Duodenal mucosa (tissue), 2 donors: ENCODE measurements around the gene ZNF584.
A peak's percentile ranks its signal among the peaks of the same experiment; 100 is the strongest.
"Not testable (repeated sequence)": the region's sequence is repeated elsewhere in the genome, so short reads cannot be mapped to it uniquely, and the experiment has no call there.

Source experiments
- H3K27ac ChIP-seq: one replicate; pipeline ENCODE4 v1.7.0; 2013; ENCODE audit warnings: low read depth, low read length
- H3K27me3 ChIP-seq, 2 donors: one replicate each; pipeline ENCODE4 v1.7.0; 2013; ENCODE audit warnings: low read length in 2 of 2, control low read depth in 1 of 2; ENCODE audit not compliant: insufficient read depth in 2 of 2, control insufficient read depth in 1 of 2
- H3K36me3 ChIP-seq, 2 donors: one replicate each; pipeline ENCODE4 v1.7.0; 2013; ENCODE audit warnings: low read length in 2 of 2, control low read depth in 1 of 2; ENCODE audit not compliant: insufficient read depth in 2 of 2, control insufficient read depth in 1 of 2
- H3K4me1 ChIP-seq, 2 donors: one replicate each; pipeline ENCODE4 v1.7.0; 2013; ENCODE audit warnings: low read length in 2 of 2, control low read depth in 1 of 2; ENCODE audit not compliant: insufficient read depth in 2 of 2, control insufficient read depth in 1 of 2
- H3K4me3 ChIP-seq, 2 donors: one replicate each; pipeline ENCODE4 v1.7.0; 2013; ENCODE audit warnings: low read length in 2 of 2, low read depth in 1 of 2
- H3K9ac ChIP-seq, 2 donors: one replicate each; pipeline ENCODE4 v1.7.0; 2013; ENCODE audit warnings: low read length in 2 of 2, low read depth in 1 of 2
- H3K9me3 ChIP-seq, 2 donors: one replicate each; pipeline ENCODE4 v1.7.0; 2013; ENCODE audit warnings: low read length in 2 of 2, control low read depth in 1 of 2; ENCODE audit not compliant: control insufficient read depth in 1 of 2

The ZNF584 gene

GRCh38 chr19:58396691-58397532 is 11.5 kb upstream of the ZNF584 start:
- Histone ChIP-seq H3K36me3 (peaks cover 26 to 28% of the 10 kb centered on the region in 2 donors), H3K27me3 (peaks cover 24 to 25% of the 10 kb centered on the region in 2 donors), H3K9me3 (no peaks in the 10 kb centered on the region), H3K4me3 (no peak overlapping the region), H3K9ac (no peak overlapping the region), H3K27ac (no peak overlapping the region), H3K4me1 (peaks cover 0 to 15% of the 10 kb centered on the region in 2 donors)

GRCh38 chr19:58397533-58398037 is 10.9 kb upstream of the ZNF584 start:
- Histone ChIP-seq H3K4me3 (no peak overlapping the region), H3K9me3 (no peaks in the 10 kb centered on the region), H3K4me1 (peaks cover 0 to 17% of the 10 kb centered on the region in 2 donors), H3K27ac (no peak overlapping the region), H3K36me3 (peaks cover 26 to 27% of the 10 kb centered on the region in 2 donors), H3K27me3 (peaks cover 24 to 25% of the 10 kb centered on the region in 2 donors), H3K9ac (no peak overlapping the region)

- no peak overlapping the region for H3K4me3 ChIP-seq
- H3K27me3 ChIP-seq = peaks cover 24 to 25% of the 10 kb centered on the region in 2 donors
- H3K9me3 ChIP-seq = no peaks in the 10 kb centered on the region
- H3K36me3 ChIP-seq = peaks cover 21 to 22% of the 10 kb centered on the region in 2 donors
- H3K27ac ChIP-seq = no peak overlapping the region
- peaks cover 0 to 17% of the 10 kb centered on the region in 2 donors for H3K4me1 ChIP-seq
- H3K9ac ChIP-seq = no peak overlapping the region
Observed at GRCh38 chr19:58398087-58398486, 10.4 kb upstream of the ZNF584 start.

GRCh38 chr19:58398545-58398944 is 9.9 kb upstream of the ZNF584 start:
- H3K36me3 ChIP-seq = peaks cover 17% of the 10 kb centered on the region in 2 donors
- peaks cover 24 to 25% of the 10 kb centered on the region in 2 donors for H3K27me3 ChIP-seq
- H3K9ac ChIP-seq = no peak overlapping the region
- no peaks in the 10 kb centered on the region for H3K9me3 ChIP-seq
- H3K27ac ChIP-seq = no peak overlapping the region
- H3K4me1 ChIP-seq = peaks cover 0 to 17% of the 10 kb centered on the region in 2 donors
- H3K4me3 ChIP-seq = no peak overlapping the region

GRCh38 chr19:58399903-58400302 is 8.5 kb upstream of the ZNF584 start:
- H3K27ac ChIP-seq = no peak overlapping the region
- H3K4me1 ChIP-seq = peaks cover 0 to 17% of the 10 kb centered on the region in 2 donors
- H3K27me3 ChIP-seq = peaks cover 24 to 25% of the 10 kb centered on the region in 2 donors
- H3K9ac ChIP-seq = no peak overlapping the region
- H3K9me3 ChIP-seq = no peaks in the 10 kb centered on the region
- H3K36me3 ChIP-seq = peaks cover 3 to 4% of the 10 kb centered on the region in 2 donors
- no peak overlapping the region for H3K4me3 ChIP-seq

GRCh38 chr19:58400316-58400915 is 8.0 kb upstream of the ZNF584 start:
- Histone ChIP-seq H3K4me1 (peaks cover 0 to 17% of the 10 kb centered on the region in 2 donors), H3K9me3 (no peaks in the 10 kb centered on the region), H3K4me3 (peak overlapping the region; percentile 71 to 82), H3K9ac (peak overlapping the region; percentile 55 to 63), H3K27ac (no peak overlapping the region), H3K36me3 (no peaks in the 10 kb centered on the region), H3K27me3 (peaks cover 24 to 25% of the 10 kb centered on the region in 2 donors)

GRCh38 chr19:58400916-58401839 is 7.3 kb upstream of the ZNF584 start:
- peak overlapping the region; percentile 82 to 83 for H3K4me3 ChIP-seq
- H3K36me3 ChIP-seq = no peaks in the 10 kb centered on the region
- peaks cover 0 to 12% of the 10 kb centered on the region in 2 donors for H3K4me1 ChIP-seq
- H3K9me3 ChIP-seq = no peaks in the 10 kb centered on the region
- peak overlapping the region; percentile 55 to 63 for H3K9ac ChIP-seq
- H3K27me3 ChIP-seq = peaks cover 16 to 17% of the 10 kb centered on the region in 2 donors
- H3K27ac ChIP-seq = peak overlapping the region; percentile 61

GRCh38 chr19:58401840-58402421 is 6.5 kb upstream of the ZNF584 start:
- Histone ChIP-seq H3K9ac (peak overlapping the region; percentile 38 to 55), H3K27ac (no peak overlapping the region), H3K27me3 (peaks cover 13 to 15% of the 10 kb centered on the region in 2 donors)

GRCh38 chr19:58403920-58404478 is 4.5 kb upstream of the ZNF584 start:
- H3K4me3 ChIP-seq, H3K27ac ChIP-seq, H3K9ac ChIP-seq, H3K27me3 ChIP-seq, H3K9me3 ChIP-seq, H3K36me3 ChIP-seq: not testable (repeated sequence)
- peaks cover 7 to 30% of the 10 kb centered on the region in 2 donors for H3K4me1 ChIP-seq

More at GRCh38 chr19:58401840-58402421, 6.5 kb upstream of the ZNF584 start:
- Histone ChIP-seq H3K36me3 (no peaks in the 10 kb centered on the region), H3K4me3 (peak overlapping the region; percentile 71 to 83), H3K9me3 (no peaks in the 10 kb centered on the region), H3K4me1 (peaks cover 0 to 17% of the 10 kb centered on the region in 2 donors)
